Panc1 (cell line): ENCODE measurements around the gene ARHGAP6.

Experiments
- POLR2AphosphoS5 ChIP-seq: IDR thresholded peaks from 2 replicates; pipeline ENCODE4 v1.6.1; 2012; ENCODE audit warnings: mild to moderate bottlenecking, low read depth, low read length, moderate library complexity
- TCF7L2 ChIP-seq: IDR thresholded peaks from 2 replicates; pipeline ENCODE4 v1.6.1; 2011; ENCODE audit warnings: mild to moderate bottlenecking, low read depth, low read length, inconsistent platforms
- TF ChIP-seq, protein P1 (sequence below): fragments of 450-650 bp; IDR thresholded peaks from 2 replicates; pipeline ENCODE4 v1.5.1; 2017; ENCODE audit warnings: mild to moderate bottlenecking
- TF ChIP-seq, protein P2 (sequence below), 2 experiments: IDR thresholded peaks; 2 replicates each; pipeline ENCODE4 v1.6.1; 2011 to 2012; ENCODE audit warnings: low read depth in 2 of 2, control low read depth in 1 of 2, low read length in 1 of 2, mild to moderate bottlenecking in 1 of 2, moderate library complexity in 1 of 2; ENCODE audit not compliant: insufficient read depth in 1 of 2

DNA sequence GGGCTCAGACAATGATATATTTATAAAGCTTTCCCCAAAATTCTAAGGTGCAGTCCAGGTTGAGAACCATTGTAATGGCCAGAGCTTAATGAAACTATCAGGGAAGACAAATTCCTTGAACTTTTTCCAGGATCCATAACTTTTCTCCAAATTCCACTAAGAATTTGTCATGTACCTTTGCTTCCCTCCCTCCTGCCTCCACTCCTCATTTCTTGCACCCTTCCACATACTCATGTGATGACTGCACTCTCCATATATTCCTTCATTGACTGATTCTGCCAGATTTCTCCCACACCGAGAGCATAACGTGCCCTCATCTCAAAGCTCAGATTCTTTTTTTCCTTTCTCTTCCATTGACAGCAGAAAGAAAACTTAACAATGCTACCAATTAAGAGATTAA, 393.4 kb downstream of the ARHGAP6 start:
- TF ChIP-seq POLR2AphosphoS5 (no peak), TCF7L2 (no peak)
- TF ChIP-seq, protein P1, sequence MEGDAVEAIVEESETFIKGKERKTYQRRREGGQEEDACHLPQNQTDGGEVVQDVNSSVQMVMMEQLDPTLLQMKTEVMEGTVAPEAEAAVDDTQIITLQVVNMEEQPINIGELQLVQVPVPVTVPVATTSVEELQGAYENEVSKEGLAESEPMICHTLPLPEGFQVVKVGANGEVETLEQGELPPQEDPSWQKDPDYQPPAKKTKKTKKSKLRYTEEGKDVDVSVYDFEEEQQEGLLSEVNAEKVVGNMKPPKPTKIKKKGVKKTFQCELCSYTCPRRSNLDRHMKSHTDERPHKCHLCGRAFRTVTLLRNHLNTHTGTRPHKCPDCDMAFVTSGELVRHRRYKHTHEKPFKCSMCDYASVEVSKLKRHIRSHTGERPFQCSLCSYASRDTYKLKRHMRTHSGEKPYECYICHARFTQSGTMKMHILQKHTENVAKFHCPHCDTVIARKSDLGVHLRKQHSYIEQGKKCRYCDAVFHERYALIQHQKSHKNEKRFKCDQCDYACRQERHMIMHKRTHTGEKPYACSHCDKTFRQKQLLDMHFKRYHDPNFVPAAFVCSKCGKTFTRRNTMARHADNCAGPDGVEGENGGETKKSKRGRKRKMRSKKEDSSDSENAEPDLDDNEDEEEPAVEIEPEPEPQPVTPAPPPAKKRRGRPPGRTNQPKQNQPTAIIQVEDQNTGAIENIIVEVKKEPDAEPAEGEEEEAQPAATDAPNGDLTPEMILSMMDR = no peak
- TF ChIP-seq, protein P2, sequence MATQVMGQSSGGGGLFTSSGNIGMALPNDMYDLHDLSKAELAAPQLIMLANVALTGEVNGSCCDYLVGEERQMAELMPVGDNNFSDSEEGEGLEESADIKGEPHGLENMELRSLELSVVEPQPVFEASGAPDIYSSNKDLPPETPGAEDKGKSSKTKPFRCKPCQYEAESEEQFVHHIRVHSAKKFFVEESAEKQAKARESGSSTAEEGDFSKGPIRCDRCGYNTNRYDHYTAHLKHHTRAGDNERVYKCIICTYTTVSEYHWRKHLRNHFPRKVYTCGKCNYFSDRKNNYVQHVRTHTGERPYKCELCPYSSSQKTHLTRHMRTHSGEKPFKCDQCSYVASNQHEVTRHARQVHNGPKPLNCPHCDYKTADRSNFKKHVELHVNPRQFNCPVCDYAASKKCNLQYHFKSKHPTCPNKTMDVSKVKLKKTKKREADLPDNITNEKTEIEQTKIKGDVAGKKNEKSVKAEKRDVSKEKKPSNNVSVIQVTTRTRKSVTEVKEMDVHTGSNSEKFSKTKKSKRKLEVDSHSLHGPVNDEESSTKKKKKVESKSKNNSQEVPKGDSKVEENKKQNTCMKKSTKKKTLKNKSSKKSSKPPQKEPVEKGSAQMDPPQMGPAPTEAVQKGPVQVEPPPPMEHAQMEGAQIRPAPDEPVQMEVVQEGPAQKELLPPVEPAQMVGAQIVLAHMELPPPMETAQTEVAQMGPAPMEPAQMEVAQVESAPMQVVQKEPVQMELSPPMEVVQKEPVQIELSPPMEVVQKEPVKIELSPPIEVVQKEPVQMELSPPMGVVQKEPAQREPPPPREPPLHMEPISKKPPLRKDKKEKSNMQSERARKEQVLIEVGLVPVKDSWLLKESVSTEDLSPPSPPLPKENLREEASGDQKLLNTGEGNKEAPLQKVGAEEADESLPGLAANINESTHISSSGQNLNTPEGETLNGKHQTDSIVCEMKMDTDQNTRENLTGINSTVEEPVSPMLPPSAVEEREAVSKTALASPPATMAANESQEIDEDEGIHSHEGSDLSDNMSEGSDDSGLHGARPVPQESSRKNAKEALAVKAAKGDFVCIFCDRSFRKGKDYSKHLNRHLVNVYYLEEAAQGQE (IDR thresholded peaks at IDR 0.05; ENCODE audit: insufficient read depth in 1 of 2, low read depth in 2 of 2, low read length in 1 of 2) = no peak
